G401 (cell line): ENCODE data around the gene ADGRV1. TPM values are rescaled to one million over a fixed set of nuclear protein-coding genes. Genes with fewer than 3 reads are reported as not detected.
A peak's percentile ranks its signal among the peaks of the same experiment; 100 is the strongest.

Source experiments
- DNase-seq: peaks from one replicate; pipeline ENCODE4 v3.0.0-alpha.2; 2015; ENCODE audit warnings: low spot score
- in situ Hi-C: cut with HindIII; loops from 2 replicates; pipeline ENCODE4 v1.10.0; 2016; ENCODE audit warnings: low sequenced_read_pairs, mixed read lengths
- total RNA-seq: library from RNA; depleted of rRNA; stranded (reverse); fragments of >200 nt; shearing (Covaris generic); gene quantifications from 2 replicates; pipeline ENCODE4 v1.2.3, GENCODE V29; 2014

Gene ADGRV1
- total RNA-seq, 1 experiment from 2014 or later: not detected

DNA sequence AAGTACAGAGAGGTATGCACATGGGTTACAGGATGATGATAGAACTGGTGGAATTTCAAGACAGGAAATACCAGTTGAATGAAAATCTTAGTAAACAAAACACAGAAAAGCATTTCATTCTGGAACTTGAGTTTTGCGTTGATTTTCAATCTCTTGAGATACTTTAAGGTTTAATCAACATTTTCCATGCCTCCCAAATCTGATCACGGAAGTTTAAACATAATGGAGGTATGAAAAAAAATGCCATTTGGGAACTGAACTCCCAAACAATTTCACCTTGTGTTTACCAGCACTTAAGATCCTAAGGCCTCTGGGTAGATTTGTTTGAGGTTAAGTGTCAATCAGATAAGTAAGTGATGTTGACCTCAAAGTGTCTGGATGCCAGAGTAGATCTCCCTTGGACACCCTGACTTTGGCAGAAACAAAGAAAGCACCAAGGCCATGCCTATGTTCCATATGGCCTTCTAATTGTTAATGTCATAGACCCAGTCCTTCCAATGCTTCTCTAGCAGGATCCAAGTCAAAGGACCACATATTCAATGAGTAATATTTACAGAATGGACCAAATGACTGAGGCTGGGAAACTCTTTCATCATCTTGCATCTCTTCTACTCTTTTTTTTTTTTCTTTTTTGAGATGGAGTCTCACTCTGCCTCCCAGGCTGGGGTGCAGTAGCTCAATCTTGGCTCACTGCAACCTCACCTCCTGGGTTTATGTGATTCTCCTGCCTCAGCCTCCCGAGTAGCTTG is 607.6 kb downstream of the ADGRV1 start:
- in situ Hi-C loops: no loop called here
- DNase-seq: no peak

DNA sequence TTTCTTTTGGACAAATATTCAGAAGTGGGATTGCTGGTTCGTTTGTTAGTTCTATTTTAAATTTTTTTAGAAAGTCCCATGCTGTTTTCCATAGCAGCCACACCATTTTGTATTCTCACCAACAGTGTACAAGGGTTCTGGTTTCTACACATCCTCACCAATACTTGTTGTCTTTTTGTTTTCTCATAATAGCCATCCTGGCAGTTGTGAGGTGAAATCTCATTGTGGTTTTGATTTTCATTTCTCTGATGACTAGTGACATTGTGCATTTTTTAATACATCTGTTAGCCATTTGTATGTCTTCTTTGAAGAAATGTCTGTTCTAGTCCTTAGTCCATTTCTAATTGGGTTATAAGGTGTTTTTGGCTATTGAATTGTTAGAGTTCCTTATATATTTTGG is 610.3 kb downstream of the ADGRV1 start:
- no peak for DNase-seq
- in situ Hi-C loops: no loop called here

DNA sequence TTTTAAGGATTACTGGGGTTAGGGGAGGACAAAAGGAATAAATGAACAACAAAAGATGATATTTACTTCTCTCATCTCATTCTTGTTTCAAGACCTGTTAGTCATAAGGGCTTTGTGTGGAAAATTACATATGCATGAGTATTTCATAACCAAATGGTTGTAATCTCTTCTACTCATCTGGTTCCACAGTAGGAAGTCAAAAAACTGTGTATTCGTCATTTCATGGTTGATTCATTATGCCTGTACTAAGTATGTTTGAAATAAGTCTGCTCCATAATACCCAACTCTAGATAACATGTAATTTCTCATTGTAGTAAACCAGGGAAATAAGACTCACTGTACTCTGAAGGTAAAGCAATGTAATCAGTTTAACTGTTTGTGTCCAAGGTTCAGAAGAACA is 611.7 kb downstream of the ADGRV1 start:
- in situ Hi-C loops: no loop called here

DNA sequence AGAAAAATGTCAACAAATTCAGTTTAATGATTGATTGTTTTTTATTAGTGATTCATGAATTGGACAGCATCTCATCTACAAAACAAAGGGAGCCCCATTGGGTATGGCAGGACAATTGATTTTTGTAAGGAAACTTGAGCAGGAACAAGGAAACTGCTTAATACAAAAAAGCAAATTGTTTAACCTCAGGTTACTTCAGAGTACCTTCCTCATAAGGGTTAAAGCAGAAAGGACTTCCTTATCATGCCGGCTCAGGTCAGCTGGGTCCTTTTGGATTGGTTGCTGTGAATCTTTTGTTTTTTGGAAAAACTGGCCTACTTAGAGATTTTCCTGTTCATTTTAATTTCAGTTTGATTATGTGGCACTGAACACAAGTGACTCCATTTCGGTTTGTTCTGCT is 612.7 kb downstream of the ADGRV1 start:
- DNase-seq: no peak

More for the DNA sequence above, 611.7 kb downstream of the ADGRV1 start:
- DNase-seq: no peak

DNA sequence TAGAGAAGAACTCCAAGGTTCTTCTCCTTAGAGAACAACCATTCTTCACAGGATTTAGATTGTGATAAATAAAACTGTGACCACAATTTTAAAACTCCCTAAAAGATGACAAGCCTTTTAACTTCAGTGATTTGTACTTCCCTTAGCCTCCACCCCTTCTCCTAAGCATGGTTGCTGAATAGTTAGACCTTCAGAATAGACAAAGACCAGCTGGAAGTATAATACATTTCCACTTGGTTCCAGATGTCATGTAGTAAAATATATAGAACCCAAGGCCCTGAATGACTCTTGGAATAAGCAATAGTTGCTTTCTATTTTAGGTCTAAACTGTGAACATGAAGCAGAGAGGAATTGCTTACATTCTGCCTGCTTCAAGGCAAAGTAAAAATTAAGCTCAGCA is 615.8 kb downstream of the ADGRV1 start:
- no peak for DNase-seq
- in situ Hi-C loops: no loop called here

More for the DNA sequence above, 612.7 kb downstream of the ADGRV1 start:
- in situ Hi-C loops: no loop called here

DNA sequence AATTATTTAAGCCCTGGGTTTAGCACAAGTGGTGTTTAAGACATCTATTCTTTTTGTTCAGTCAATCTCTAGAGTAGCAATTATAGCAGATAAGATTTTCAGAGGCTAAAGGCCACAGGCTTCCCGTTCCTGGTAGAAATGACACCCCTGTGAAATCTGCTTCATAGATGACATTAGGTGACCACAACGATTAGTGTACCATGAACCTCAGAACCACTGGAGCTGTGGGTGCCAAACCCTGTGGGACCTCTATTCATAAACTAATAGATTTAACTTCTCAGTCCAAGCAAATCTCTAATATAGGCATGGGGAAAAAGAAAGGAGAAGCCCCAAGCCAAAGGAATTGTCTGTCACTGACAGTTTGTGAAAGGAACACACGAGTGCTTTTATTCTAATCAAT is 617.1 kb downstream of the ADGRV1 start:
- in situ Hi-C loops: no loop called here
- no peak for DNase-seq

DNA sequence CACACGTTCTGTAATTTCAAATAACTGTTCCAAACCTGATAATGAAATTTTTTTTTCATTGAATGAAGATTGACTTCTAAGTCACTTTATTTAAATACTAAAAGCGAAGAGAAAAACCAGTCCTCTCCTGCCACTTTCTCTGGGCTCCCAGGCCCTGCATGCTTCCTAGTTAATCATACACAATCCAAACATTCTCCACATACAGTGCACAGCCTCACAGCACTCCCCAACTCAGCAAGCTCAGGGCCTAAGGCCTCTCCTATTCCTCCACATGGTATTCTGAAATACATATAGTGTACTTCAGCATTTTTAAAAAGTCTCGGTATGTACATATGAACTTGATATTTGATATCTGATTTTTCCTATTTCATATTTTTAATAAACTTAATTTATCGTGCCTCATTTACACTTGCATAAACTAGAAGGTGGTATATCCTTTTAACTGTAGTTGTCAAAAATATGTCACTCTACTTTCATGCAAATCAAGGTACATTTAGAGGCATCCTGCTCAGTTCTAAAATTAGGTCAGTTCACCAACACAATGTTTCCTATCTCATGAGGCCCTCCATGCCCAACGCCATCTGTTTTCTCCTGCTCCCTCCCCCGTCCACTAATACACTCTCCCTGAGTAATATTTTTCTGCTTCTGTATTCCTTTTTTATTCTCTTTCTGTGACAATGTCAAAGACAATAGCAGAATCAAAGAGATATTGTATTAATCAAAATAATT is 617.9 kb downstream of the ADGRV1 start:
- DNase-seq: peak; percentile 94
- in situ Hi-C loops: no loop called here

DNA sequence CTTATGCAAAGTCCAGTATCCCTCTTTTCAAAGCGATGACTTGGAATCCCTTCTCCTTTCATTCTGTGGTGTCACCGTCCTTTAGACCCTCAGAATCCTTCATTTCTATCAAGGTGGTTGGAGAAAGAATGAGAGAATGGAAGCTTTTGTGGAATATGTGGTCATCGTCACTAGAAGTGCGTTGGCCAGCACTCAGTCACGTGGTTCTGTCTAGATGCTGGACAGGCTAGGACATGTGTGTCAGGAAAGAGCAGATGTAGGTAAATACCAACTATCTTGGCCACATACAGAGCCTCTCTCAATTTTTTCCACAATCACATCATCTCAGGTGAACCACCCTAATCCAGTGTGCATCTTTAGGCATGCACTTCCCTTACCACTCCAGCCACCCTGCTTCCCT is 618.5 kb downstream of the ADGRV1 start:
- peak; percentile 61 for DNase-seq
- in situ Hi-C loops: no loop called here

DNA sequence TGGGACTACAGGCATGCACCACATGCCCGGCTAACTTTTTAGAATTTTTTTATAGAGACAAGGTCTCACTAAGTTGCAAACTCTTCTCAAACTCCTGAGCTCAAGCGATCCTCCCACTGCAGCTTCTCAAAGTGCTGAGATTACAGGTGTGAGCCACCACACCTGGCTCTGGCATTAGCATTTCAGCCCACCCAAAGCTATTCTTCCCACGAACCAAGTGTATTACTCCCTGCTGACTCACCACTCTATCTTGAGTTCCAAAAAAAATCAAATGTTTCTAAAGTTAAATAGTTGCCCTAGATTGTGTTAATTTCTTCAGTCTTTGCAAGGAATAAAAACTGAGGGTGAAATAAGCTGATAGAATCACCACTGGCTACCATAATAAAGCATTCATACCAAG is 619.0 kb downstream of the ADGRV1 start:
- no peak for DNase-seq
- in situ Hi-C loops: no loop called here

DNA sequence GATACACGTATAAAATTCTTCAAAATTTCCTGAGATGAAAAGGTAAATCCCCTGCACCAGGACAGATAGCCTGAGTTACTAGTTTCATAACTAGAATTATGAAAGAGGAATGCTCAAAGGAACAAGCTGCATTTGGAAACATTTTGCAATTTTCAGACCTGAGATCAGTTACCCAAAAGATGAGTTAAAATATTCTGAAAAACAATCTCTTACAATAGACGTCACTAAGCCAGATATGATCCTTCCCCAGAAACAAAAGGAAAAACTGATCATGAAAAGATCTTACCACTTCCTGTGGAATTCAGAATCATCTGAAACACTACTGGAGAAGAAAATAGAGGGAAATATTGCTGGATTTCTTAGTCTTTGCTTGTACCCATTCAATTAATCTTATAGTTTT is 619.9 kb downstream of the ADGRV1 start:
- in situ Hi-C loops: no loop called here
- no peak for DNase-seq

DNA sequence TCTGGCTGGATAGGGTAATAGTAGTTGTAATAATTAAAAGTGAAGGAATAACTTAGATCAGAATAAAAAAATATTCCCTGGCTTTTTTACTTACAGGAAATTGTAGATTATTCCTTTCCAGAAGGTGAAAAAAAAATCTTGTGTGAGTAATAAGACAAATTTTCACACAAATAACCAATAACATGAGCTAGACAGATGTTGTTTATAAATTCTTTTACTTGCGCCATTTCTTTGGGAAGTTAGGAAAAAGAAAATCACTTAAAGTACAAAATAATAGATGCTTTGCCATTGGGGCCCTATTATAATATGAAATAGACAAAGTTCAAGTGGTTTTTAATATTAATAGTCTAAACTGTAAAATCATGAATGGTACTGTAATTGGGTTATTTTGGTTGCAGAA is 620.4 kb downstream of the ADGRV1 start:
- in situ Hi-C loops: no loop called here
- DNase-seq: no peak

DNA sequence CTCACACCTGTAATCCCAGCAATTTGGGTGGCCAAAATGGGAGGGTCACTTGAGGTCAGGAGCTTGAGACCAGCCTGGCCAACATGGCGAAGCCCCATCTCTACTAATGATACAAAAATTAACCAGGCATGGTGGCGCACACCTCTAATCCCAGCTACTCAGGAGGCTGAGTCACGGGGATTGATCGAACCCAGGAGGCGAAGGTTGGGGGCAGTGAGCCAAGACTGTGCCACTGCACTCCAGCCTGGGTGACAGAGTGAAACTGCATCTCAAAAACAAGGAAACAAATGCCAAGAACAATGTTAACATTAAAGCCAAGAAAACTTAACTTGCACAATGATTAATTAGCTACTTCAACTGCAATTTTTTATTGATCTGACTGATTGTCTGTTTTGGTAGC is 621.9 kb downstream of the ADGRV1 start:
- in situ Hi-C loops: no loop called here

DNA sequence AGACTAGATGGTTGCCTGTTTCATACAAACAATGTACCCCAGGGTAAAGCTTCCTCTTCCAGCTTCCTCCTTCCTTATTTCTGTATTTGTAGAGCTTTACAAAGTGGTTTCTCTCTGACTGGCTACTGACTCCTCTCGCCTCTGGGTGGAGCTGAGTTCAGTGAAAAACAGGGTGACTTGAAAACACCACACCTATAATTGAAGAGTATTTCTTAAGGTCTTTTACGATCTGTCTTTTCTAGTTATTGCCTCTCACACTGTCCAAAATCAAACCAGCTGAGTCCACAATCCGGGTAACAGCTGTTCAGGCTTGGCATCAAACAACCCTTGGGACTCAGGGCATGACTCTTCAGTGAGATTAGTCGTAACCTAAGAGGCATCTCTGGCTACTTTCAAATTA is 624.2 kb downstream of the ADGRV1 start:
- no peak for DNase-seq
- in situ Hi-C loops: no loop called here

More for the DNA sequence above, 621.9 kb downstream of the ADGRV1 start:
- DNase-seq: no peak

DNA sequence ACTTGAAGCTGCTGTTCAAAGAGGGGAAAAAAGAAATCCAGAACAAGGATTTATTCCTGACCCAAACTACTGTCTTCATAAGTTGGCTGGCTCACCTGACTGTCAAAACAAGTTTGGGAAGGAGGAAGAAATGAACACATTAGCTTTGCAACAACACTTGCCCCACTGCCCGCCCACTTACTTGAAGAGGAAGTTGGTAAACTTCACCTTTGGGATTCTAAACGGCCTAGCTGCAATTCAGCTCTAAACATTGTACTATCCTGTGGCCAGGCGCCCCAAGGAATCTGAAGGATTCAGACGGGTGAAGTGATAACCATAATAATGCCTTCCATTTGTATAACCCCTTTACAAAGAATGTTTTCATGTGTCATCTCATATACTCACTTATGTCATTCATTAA is 625.1 kb downstream of the ADGRV1 start:
- no peak for DNase-seq
- in situ Hi-C loops: no loop called here

DNA sequence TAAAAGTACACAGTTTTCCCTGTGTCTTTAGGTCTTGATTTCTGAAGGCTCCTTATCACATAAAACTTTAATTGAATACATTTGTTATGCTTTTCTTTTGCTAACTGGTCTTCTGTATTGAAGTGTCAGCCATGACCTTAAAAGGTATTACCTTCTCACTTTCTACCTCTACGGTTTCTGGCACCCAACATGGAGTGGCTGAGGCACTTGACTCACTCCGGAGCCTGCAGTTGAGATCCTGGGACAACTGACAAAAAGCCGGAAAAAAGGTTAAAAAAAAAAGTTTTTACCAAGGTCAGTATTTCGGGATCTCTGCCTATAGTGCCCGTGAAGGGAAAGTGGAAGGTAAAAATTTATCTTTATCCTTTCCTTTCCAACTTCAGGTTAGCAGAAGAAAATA is 627.5 kb downstream of the ADGRV1 start:
- in situ Hi-C loops: no loop called here
- DNase-seq: no peak

DNA sequence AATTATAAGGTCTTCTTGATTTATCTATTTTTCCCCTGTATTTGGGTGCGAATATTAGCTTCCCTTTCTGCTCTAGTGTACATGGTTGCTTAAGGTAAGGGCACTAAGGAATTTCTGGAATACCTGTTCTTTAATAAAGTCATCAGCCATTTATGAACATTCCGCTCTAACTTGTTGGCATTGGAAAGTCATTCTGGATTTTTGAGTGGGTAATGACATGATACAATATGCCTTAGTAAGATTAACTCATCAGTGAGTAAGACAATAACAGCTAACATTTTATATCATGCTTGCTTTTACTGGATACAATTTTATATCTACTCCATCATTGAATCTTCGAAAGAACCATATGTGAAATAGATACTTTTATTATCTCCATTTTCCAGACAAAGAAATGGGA is 628.4 kb downstream of the ADGRV1 start:
- DNase-seq: no peak
- in situ Hi-C loops: no loop called here

DNA sequence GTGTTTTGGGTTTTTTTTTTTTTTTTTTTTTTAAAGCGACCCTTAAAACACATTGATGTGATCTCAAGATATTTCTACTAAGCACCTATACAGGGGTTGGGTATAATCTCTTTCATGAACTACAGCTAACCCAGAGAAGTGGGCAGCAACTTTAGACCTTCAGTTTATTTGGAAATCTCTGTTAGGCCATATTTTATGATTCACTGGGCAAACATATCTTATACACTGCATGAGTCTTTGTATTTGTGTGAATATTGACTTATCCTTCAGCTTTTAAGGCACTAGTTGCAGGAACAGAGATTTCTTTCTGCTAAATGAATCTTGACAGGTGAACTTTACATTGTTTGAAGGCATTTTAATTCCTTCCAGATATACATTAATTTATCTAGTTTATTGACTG is 630.2 kb downstream of the ADGRV1 start:
- DNase-seq: no peak
- in situ Hi-C loops: no loop called here

DNA sequence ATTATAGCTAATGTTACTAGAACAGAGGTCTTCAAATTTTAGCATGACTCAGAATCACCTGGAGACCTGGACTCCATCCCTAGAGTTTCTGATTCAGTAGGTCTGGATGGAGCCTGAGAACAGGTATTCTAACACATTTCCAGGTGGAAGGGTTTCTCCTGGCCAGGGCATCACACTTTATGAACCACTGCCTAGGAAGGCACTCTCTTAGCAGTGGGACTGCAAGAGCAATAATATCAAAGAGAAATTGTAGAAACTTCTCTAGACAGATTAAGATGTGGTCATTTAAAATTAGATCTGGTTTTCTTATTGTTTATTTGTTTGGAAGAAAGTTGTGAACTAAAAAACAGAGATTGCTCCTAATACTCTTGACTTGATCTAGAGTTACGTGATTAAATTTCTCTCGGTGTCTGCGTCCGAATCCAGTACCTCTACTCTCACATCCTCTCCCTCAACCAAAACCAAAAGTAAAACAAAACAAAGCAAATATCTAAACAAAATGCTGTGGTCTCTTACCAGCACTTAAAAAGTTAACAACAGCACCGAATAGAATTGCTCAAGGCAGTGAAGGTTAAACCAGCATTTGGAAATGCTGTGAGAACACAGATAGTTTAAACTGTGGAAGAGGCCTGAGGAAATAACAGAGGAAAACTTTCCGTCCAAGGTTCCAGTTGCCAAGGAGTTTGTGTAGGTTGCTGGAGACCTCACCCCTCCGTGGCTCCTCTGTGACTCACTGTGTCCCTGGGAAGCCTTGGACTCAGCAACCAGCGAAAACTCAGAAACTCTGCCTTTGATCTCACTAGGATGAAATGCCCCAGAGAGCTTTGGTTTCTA is 631.1 kb downstream of the ADGRV1 start:
- in situ Hi-C loops: no loop called here
- DNase-seq: no peak

DNA sequence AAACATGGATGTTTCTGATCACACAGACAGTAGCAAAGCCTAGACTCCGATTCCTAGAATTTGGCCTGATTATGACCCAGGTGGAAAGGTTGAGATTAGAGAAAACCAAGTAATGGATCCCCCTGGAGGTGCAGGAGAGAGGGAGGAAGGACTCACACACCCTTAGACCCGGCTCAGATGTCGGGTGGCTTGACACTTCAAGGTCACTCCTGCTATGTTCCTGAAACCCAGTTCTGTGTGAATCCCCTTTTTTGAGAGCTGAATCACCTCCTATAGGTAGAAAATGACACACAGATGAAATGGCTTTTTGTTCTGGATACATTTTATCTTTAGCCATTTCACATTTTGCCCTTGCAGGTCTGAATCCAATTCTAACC is 631.7 kb downstream of the ADGRV1 start:
- in situ Hi-C loops: no loop called here

DNA sequence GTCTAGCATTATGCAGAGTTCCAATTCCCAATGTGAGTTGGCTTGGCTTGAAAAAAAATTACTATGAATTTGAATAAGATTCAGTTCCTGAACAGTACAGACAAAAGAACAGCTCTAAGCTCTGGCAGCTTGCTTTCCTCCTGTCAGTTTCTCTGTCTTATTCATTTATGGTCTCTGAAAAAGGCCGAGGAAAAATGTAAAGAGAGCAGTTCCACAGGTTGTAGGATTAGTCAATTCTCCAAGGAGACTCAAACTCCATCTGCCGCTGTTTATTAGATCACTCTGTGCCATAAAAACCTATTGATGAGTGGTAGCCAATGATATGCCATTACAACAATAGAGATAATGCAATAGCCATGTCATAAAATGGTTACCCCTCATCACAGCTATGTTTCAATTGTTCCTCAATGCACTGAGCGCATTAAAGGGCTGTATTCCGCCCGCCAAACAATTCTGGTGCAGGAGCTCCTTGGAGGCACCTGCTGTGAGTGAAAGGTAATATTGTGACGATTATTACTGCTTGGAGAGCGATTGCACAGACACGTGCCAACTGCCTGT is 636.3 kb downstream of the ADGRV1 start:
- DNase-seq: peak; percentile 57

More for the DNA sequence above, 631.7 kb downstream of the ADGRV1 start:
- no peak for DNase-seq

More for the DNA sequence above, 636.3 kb downstream of the ADGRV1 start:
- in situ Hi-C loops: no loop called here
